OCI-LY1 (cell line): Measurements from ENCODE around the gene ZNF711.
"Not testable (repeated sequence)": the region's sequence is repeated elsewhere in the genome, so short reads cannot be mapped to it uniquely, and the experiment has no call there.

Experiments
- CTCF ChIP-seq: fragments of 200-600 bp; sonication (generic), shearing (Covaris generic); IDR thresholded peaks from 2 replicates; pipeline ENCODE4 v1.5.1; 2017; ENCODE audit warnings: mild to moderate bottlenecking, antibody characterized with exemption, low read length, moderate library complexity, mixed read lengths
- EZH2 ChIP-seq: fragments of 200-600 bp; sonication (generic), shearing (Covaris generic); IDR thresholded peaks from 2 replicates; pipeline ENCODE4 v1.8.0; 2017; ENCODE audit warnings: borderline replicate concordance, mixed run types, mild to moderate bottlenecking, antibody characterized with exemption, low read length, moderate library complexity, mixed read lengths

- not testable (repeated sequence) for TF ChIP-seq EZH2, CTCF
Measured at GRCh38 chrX:85311348-85311747, 67.6 kb downstream of the ZNF711 start.
